PC-9 (cell line): ENCODE data around the gene PTPN6. TPM values are rescaled to one million over a fixed set of nuclear protein-coding genes. Genes with fewer than 3 reads are reported as not detected.

Source experiments
- BruUV-seq: library from RNA; stranded (reverse); fragments of 400-500 nt; replicated peaks from 2 replicates; lab custom pipeline; 2021; lab: Mats Ljungman, UMichigan
- CTCF ChIA-PET: fragments of 300-600 bp; sonication (Branson Sonifier 250); formaldehyde crosslinking; loops from one replicate; lab custom pipeline; 2022; ENCODE audit warnings: antibody characterized with exemption; lab: Charles Lee
- POLR2A ChIA-PET: fragments of 300-600 bp; sonication (Branson Sonifier 250); formaldehyde crosslinking; loops from one replicate; lab custom pipeline; 2022; ENCODE audit warnings: antibody characterized with exemption; ENCODE audit not compliant: unreplicated experiment; lab: Charles Lee
- DNase-seq, 2 experiments: peaks; one replicate each; pipeline versions ENCODE4 v3.0.0 to v3.0.0-alpha.2; 2015 to 2022; ENCODE audit warnings: mixed read lengths in 1 of 2
- H2AFZ ChIP-seq: fragments of 200-600 bp; sonication (generic); 2 replicates; pipeline ENCODE4 v1.8.1; 2017; ENCODE audit warnings: antibody characterized with exemption
- H3F3A ChIP-seq: fragments of 200-600 bp; sonication (generic); 2 replicates; pipeline ENCODE4 v1.8.1; 2017; ENCODE audit warnings: antibody characterized with exemption, mild to moderate bottlenecking, low read depth; ENCODE audit not compliant: insufficient read depth
- H3K27ac ChIP-seq: fragments of 200-600 bp; sonication (generic); 2 replicates; pipeline ENCODE4 v1.6.1; 2016; ENCODE audit warnings: mixed run types
- H3K27me3 ChIP-seq: fragments of 200-600 bp; sonication (generic); 2 replicates; pipeline ENCODE4 v1.6.1; 2016; ENCODE audit warnings: low read depth, mixed run types; ENCODE audit not compliant: insufficient read depth
- H3K36me3 ChIP-seq: fragments of 200-600 bp; sonication (generic); 2 replicates; pipeline ENCODE4 v1.6.1; 2016; ENCODE audit warnings: low read depth, mixed run types
- H3K4me1 ChIP-seq: fragments of 200-600 bp; sonication (generic); replicated peaks from 2 replicates; pipeline ENCODE4 v1.6.1; 2016; ENCODE audit warnings: mixed run types; ENCODE audit not compliant: insufficient read depth
- H3K4me2 ChIP-seq: fragments of 200-600 bp; sonication (generic); 2 replicates; pipeline ENCODE4 v1.6.1; 2017; ENCODE audit warnings: mixed run types
- H3K4me3 ChIP-seq: fragments of 200-600 bp; sonication (generic); 2 replicates; pipeline ENCODE4 v1.6.1; 2016; ENCODE audit warnings: mixed run types
- H3K79me2 ChIP-seq: fragments of 200-600 bp; sonication (generic); 2 replicates; pipeline ENCODE4 v1.6.1; 2017; ENCODE audit warnings: low read depth, mixed run types
- H3K9me2 ChIP-seq: fragments of 200-600 bp; sonication (generic); 2 replicates; pipeline ENCODE4 v1.8.1; 2017; ENCODE audit warnings: mild to moderate bottlenecking; ENCODE audit not compliant: insufficient read depth
- H3K9me3 ChIP-seq: fragments of 200-600 bp; sonication (generic); 2 replicates; pipeline ENCODE4 v1.8.1; 2016; ENCODE audit warnings: low read depth; ENCODE audit not compliant: insufficient read depth
- H4K20me1 ChIP-seq: fragments of 200-600 bp; sonication (generic); 2 replicates; pipeline ENCODE4 v1.8.1; 2017; ENCODE audit not compliant: insufficient read depth
- EZH2 ChIP-seq: fragments of 200-600 bp; sonication (generic); IDR thresholded peaks from 2 replicates; pipeline ENCODE4 v1.8.0; 2017; ENCODE audit warnings: antibody characterized with exemption, low read depth
- intact Hi-C: fragments of 100-400 bp; cut with micrococcal nuclease; formaldehyde crosslinking; loops from one replicate; pipeline ENCODE4 v1.10.0; 2022; ENCODE audit not compliant: unreplicated experiment
- total RNA-seq: library from RNA; stranded (reverse); gene quantifications from 2 replicates; pipeline ENCODE4 v1.2.3, GENCODE V29; 2021
- TF ChIP-seq, protein P1 (sequence below): fragments of 200-600 bp; sonication (generic); conservative IDR thresholded peaks from 2 replicates; pipeline ENCODE4 v1.6.1; 2017; ENCODE audit warnings: mixed run types, antibody characterized with exemption, mild to moderate bottlenecking, moderate library complexity

PTPN6 gene
- total RNA-seq, 1 experiment from 2014 or later: 92.7 TPM

DNA sequence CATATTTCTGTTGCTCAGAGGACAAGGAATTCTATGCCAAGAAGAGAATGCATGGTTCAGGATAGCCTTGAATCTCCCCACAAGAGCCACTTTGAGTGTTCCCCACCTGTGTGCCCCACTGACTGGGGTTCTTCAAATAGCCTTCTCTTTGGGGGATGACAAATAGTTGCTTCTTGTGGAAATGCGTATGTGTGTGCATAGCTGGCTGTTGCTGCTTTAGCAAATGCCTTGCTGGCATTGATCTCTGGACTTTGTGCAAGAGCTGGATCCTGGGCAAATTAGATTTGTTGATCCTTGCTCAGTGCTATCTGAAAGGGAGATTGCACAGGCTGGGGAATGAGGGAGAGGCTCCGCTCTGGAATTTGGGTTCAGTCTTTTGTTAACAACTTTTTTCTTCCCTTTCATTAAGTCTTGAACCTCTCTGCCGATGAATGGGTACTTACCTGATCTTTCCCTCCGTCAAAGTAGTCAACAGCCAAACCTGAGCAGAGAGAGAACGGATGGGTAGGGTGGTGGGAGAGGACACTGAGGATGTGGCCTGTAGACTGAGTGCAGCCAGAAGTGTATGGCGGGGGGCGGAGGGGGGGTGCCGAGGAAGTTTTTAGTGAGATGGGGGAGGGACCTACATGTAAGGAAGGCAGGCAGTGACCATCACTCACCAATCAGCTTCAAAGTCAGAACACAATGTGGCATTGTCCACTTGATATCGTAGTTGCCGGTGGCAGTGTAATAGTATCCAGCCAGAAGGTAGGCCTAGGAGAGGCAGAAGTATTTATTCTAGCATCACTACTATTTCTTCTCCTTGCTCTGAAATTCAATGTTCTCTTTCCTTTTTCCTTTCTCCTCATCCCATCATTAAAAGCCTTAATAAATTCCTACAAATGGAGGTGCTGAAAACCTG is 30.2 kb downstream of the PTPN6 start:
- POLR2A ChIA-PET: interaction anchor here (0.7 kb wide), 1 partner anchor 220 kb away, joined by 3 read pairs; no protein-coding TSS in a partner anchor
- intact Hi-C loops: no loop called here

DNA sequence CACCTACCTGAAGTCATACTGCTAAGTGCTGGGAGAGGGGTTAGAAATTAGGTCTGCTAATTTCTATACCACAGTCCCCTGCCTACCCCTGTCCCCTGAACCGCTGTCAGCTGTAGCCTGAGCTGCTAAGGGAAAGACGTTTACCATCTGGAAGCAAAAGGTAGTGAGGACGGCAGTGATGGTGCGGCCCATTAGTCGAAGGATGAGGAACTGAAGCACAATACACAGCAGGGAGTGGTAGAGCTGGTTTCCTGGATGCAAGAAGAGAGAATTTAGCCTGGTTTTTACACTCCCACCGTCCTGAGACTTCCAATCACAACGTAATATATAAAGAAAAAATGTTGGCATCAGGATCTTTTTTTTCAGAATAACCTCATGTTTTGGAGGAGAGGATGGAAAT is 31.4 kb downstream of the PTPN6 start:
- intact Hi-C loops: no loop called here
- no peaks in the 10 kb centered on the region for H3K27me3 ChIP-seq
- ChIA-PET POLR2A (interaction anchor here (0.7 kb wide), 1 partner anchor 170 kb away, joined by 7 read pairs; no protein-coding TSS in a partner anchor), CTCF (no interaction called here)
- H3K79me2 ChIP-seq: no peaks in the 10 kb centered on the region
- DNase-seq: no peak
- no peak overlapping the region for H3K4me3 ChIP-seq
- no peaks in the 10 kb centered on the region for H3K9me2 ChIP-seq
- H3K36me3 ChIP-seq: peaks cover 10% of the 10 kb centered on the region
- H3K4me2 ChIP-seq: no peak overlapping the region
- H3F3A ChIP-seq: peaks cover 43% of the 10 kb centered on the region
- TF ChIP-seq, protein P1, sequence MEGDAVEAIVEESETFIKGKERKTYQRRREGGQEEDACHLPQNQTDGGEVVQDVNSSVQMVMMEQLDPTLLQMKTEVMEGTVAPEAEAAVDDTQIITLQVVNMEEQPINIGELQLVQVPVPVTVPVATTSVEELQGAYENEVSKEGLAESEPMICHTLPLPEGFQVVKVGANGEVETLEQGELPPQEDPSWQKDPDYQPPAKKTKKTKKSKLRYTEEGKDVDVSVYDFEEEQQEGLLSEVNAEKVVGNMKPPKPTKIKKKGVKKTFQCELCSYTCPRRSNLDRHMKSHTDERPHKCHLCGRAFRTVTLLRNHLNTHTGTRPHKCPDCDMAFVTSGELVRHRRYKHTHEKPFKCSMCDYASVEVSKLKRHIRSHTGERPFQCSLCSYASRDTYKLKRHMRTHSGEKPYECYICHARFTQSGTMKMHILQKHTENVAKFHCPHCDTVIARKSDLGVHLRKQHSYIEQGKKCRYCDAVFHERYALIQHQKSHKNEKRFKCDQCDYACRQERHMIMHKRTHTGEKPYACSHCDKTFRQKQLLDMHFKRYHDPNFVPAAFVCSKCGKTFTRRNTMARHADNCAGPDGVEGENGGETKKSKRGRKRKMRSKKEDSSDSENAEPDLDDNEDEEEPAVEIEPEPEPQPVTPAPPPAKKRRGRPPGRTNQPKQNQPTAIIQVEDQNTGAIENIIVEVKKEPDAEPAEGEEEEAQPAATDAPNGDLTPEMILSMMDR: no peak
- no peaks in the 10 kb centered on the region for H4K20me1 ChIP-seq
- BruUV-seq: no TSS peak
- H3K4me1 ChIP-seq: no peaks in the 10 kb centered on the region
- no peak overlapping the region for H3K27ac ChIP-seq
- no peaks in the 10 kb centered on the region for H3K9me3 ChIP-seq
- no peak overlapping the region for H2AFZ ChIP-seq

More for the DNA sequence above, 30.2 kb downstream of the PTPN6 start:
- Histone ChIP-seq H3K4me3 (no peak overlapping the region), H3K9me2 (no peaks in the 10 kb centered on the region), H4K20me1 (no peaks in the 10 kb centered on the region), H3K27me3 (no peaks in the 10 kb centered on the region), H3K4me2 (no peak overlapping the region), H3K79me2 (no peaks in the 10 kb centered on the region), H2AFZ (no peak overlapping the region), H3K4me1 (no peaks in the 10 kb centered on the region), H3K9me3 (no peaks in the 10 kb centered on the region), H3F3A (peaks cover 55% of the 10 kb centered on the region), H3K27ac (no peak overlapping the region), H3K36me3 (peaks cover 21% of the 10 kb centered on the region)
- no peak for DNase-seq
- TF ChIP-seq EZH2: no peak
- TF ChIP-seq, protein P1: no peak
- CTCF ChIA-PET: no interaction called here
- BruUV-seq: no TSS peak

- Histone ChIP-seq H3K79me2 (no peaks in the 10 kb centered on the region), H3K4me3 (no peak overlapping the region), H3K9me2 (no peaks in the 10 kb centered on the region), H3K36me3 (peaks cover 6% of the 10 kb centered on the region; the same call in 1 of the 2 replicates), H2AFZ (no peak overlapping the region), H3K4me2 (no peak overlapping the region), H3K9me3 (no peaks in the 10 kb centered on the region), H4K20me1 (0 out of 2 replicates have a peak, but pooled peaks cover 3% of the 10 kb centered on the region), H3K27me3 (no peaks in the 10 kb centered on the region), H3K27ac (no peak overlapping the region), H3F3A (peaks cover 16% of the 10 kb centered on the region; the same call in 1 of the 2 replicates), H3K4me1 (no peaks in the 10 kb centered on the region; the same call in 1 of the 2 replicates)
- intact Hi-C loops: no loop called here
- ChIA-PET CTCF (no interaction called here), POLR2A (no interaction called here)
- TF ChIP-seq, protein P1: no peak
- no peak for TF ChIP-seq EZH2
- DNase-seq: no peak
- no TSS peak for BruUV-seq
Measured at GRCh38 chr12:6987956-6988553, 36.9 kb downstream of the PTPN6 start.
